ENCODE results near the gene ST14. TPM values are rescaled to one million over a fixed set of nuclear protein-coding genes. Genes with fewer than 3 reads are reported as not detected.
"Not testable (repeated sequence)": the region's sequence is repeated elsewhere in the genome, so short reads cannot be mapped to it uniquely, and the experiment has no call there.

ST14 gene
- total RNA-seq, 2 donors from 2014 or later, result 17.5 to 21.7 TPM

DNA sequence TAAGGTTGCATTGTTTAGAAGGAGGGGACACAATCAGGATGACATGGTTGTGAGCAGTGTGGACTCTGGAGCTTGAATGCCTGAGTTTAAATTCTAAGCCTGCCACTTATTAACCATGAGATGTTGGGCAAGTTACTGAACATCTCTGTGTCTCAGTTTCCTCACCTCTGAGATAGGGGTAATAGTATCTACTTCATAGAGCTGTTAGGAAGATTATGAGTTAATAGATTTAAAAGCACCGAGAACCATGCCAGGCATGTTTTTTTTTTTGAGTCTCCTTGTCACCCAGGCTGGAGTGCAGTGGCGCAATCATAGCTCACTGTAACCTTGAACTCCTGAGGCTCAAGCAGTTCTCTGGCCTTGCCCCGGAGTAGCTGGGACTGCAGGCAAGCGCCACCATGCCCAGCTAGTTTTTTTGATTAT is 33.3 kb downstream of the ST14 start:
- Mint-ChIP-seq H3K27me3 (ENCODE audit: insufficient read depth) (no peaks in the 10 kb centered on the region), H3K36me3 (ENCODE audit: low read depth) (peaks cover 14% of the 10 kb centered on the region), H3K9me3 (peaks cover 1% of the 10 kb centered on the region), H3K4me1 (no peaks in the 10 kb centered on the region), H3K27ac (no peak overlapping the region), H3K4me3 (no peak overlapping the region)
- Histone ChIP-seq H3K27ac (ENCODE audit: low read depth, low read length) (no peak overlapping the region), H3K4me1 (ENCODE audit: control insufficient read depth, insufficient read depth, low read length) (no peaks in the 10 kb centered on the region), H3K4me3 (ENCODE audit: low read length) (no peak overlapping the region), H3K27me3 (ENCODE audit: control insufficient read depth, insufficient read depth, low read length, poor library complexity, severe bottlenecking) (no peaks in the 10 kb centered on the region), H3K9ac (ENCODE audit: extremely low read depth, low read length, poor library complexity, severe bottlenecking) (no peak overlapping the region), H3K9me3 (ENCODE audit: control insufficient read depth, low read length) (no peaks in the 10 kb centered on the region), H3K36me3 (ENCODE audit: control insufficient read depth, insufficient read depth, low read length) (no peaks in the 10 kb centered on the region)
- TF ChIP-seq, protein P1, sequence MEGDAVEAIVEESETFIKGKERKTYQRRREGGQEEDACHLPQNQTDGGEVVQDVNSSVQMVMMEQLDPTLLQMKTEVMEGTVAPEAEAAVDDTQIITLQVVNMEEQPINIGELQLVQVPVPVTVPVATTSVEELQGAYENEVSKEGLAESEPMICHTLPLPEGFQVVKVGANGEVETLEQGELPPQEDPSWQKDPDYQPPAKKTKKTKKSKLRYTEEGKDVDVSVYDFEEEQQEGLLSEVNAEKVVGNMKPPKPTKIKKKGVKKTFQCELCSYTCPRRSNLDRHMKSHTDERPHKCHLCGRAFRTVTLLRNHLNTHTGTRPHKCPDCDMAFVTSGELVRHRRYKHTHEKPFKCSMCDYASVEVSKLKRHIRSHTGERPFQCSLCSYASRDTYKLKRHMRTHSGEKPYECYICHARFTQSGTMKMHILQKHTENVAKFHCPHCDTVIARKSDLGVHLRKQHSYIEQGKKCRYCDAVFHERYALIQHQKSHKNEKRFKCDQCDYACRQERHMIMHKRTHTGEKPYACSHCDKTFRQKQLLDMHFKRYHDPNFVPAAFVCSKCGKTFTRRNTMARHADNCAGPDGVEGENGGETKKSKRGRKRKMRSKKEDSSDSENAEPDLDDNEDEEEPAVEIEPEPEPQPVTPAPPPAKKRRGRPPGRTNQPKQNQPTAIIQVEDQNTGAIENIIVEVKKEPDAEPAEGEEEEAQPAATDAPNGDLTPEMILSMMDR (conservative IDR thresholded peaks at IDR 0.05), result no peak
- 99 to 100% methylated on average over 3 to 4 of the region's 4 CpGs for WGBS, 2 experiments (ENCODE audit: insufficient coverage in 1 of 2, insufficient read length in 1 of 2)
- no peak for DNase-seq

DNA sequence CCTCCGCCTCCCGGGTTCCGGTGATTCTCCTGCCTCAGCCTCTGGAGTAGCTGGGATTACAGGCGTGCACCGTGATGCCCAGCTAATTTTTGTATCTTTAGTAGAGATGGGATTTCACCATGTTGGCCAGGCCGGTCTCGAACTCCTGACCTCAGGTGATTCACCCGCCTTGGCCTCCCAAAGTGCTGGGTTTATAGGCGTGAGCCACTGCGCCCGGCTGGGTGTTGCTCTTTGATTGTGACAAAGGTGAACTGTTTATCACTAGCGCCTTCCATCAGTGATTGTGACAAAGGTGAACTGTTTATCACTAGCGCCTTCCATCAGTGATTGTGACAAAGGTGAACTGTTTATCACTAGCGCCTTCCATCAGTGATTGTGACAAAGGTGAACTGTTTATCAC is 34.0 kb downstream of the ST14 start:
- not testable (repeated sequence) for H3K27ac ChIP-seq (ENCODE audit: low read depth, low read length); H3K9me3 Mint-ChIP-seq; H3K27ac Mint-ChIP-seq; H3K27me3 ChIP-seq (ENCODE audit: control insufficient read depth, insufficient read depth, low read length, poor library complexity, severe bottlenecking); H3K4me3 ChIP-seq (ENCODE audit: low read length); DNase-seq; H3K4me3 Mint-ChIP-seq; H3K36me3 ChIP-seq (ENCODE audit: control insufficient read depth, insufficient read depth, low read length); H3K27me3 Mint-ChIP-seq (ENCODE audit: insufficient read depth); H3K4me1 Mint-ChIP-seq; H3K9ac ChIP-seq (ENCODE audit: extremely low read depth, low read length, poor library complexity, severe bottlenecking); H3K9me3 ChIP-seq (ENCODE audit: control insufficient read depth, low read length); H3K4me1 ChIP-seq (ENCODE audit: control insufficient read depth, insufficient read depth, low read length)
- H3K36me3 Mint-ChIP-seq (ENCODE audit: low read depth), result peaks cover 16% of the 10 kb centered on the region
- 85 to 95% methylated on average over 9 to 13 of the region's 14 CpGs for WGBS, 2 experiments (ENCODE audit: insufficient coverage in 1 of 2, insufficient read length in 1 of 2)

DNA sequence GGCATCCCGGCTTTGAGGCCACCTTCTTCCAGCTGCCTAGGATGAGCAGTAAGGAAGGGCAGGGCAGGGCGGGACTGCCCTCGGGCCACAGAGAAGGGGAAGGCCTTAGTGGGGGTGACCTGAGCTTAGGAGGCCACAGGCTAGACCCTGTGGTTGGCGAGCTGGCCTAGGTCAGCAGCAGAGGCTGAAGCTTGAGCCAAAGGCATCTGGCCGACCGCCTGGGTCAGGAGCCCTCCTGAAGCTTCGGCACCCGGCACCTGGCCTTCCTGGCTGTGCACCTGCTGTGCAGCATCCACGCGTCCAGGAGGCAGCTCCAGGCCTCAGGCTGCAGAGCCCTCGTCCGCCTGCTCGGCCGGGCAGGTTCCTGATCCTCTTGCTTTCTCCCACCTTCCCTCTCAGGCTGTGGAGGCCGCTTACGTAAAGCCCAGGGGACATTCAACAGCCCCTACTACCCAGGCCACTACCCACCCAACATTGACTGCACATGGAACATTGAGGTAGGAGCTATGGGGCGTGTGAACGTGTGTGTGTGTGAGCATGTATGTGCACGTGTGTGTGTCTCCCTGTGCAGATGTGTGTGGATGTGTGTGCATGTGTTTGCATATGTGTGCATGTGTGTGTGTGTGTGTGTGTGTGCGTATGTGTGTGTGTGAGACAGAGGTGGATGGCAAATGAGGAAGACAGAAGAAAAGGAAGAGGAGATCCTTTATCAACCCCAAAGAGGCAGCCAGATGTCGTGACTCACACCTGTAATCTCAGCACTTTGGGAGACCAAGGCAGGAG is 34.9 kb downstream of the ST14 start:
- Histone ChIP-seq H3K36me3 (ENCODE audit: control insufficient read depth, insufficient read depth, low read length) (no peaks in the 10 kb centered on the region), H3K27ac (ENCODE audit: low read depth, low read length) (no peak overlapping the region), H3K9me3 (ENCODE audit: control insufficient read depth, low read length) (no peaks in the 10 kb centered on the region), H3K9ac (ENCODE audit: extremely low read depth, low read length, poor library complexity, severe bottlenecking) (no peak overlapping the region), H3K4me1 (ENCODE audit: control insufficient read depth, insufficient read depth, low read length) (no peaks in the 10 kb centered on the region), H3K27me3 (ENCODE audit: control insufficient read depth, insufficient read depth, low read length, poor library complexity, severe bottlenecking) (no peaks in the 10 kb centered on the region), H3K4me3 (ENCODE audit: low read length) (no peak overlapping the region)
- Mint-ChIP-seq H3K4me1 (no peaks in the 10 kb centered on the region), H3K36me3 (ENCODE audit: low read depth) (peaks cover 16% of the 10 kb centered on the region), H3K4me3 (no peak overlapping the region), H3K27me3 (ENCODE audit: insufficient read depth) (no peaks in the 10 kb centered on the region), H3K9me3 (peaks cover 1% of the 10 kb centered on the region), H3K27ac (no peak overlapping the region)
- WGBS, 2 experiments (ENCODE audit: insufficient coverage in 1 of 2, insufficient read length in 1 of 2), result 91 to 94% methylated on average over 11 to 21 of the region's 21 CpGs
- TF ChIP-seq, protein P1 (conservative IDR thresholded peaks at IDR 0.05), result no peak
- no peak for DNase-seq
